Esophagus muscularis mucosa (tissue), 4 donors: ENCODE measurements around the gene GRIFIN. TPM values are rescaled to one million over a fixed set of nuclear protein-coding genes. Genes with fewer than 3 reads are reported as not detected.
"Not testable (repeated sequence)": the region's sequence is repeated elsewhere in the genome, so short reads cannot be mapped to it uniquely, and the experiment has no call there.

Source experiments
- DNase-seq: peaks from one replicate; pipeline ENCODE4 v3.0.0-alpha.2; 2017; ENCODE audit errors: extremely low spot score
- H3K27ac ChIP-seq, 4 donors: fragments of 200-600 bp; sonication (generic); replicated peaks in 1 of 4; 1 replicate in 3 of 4; 2 replicates in 1 of 4; pipeline ENCODE4 v1.5.1; 2016 to 2019; ENCODE audit warnings: mild to moderate bottlenecking in 1 of 4
- H3K27me3 ChIP-seq, 4 donors: fragments of 200-600 bp; sonication (generic); one replicate each; pipeline versions ENCODE4 v1.5.1 to v1.6.0; 2016 to 2019
- H3K36me3 ChIP-seq, 4 donors: fragments of 200-600 bp; sonication (generic); one replicate each; pipeline ENCODE4 v1.5.1; 2016 to 2019
- H3K4me1 ChIP-seq, 4 donors: fragments of 200-600 bp; sonication (generic); one replicate each; pipeline ENCODE4 v1.5.1; 2016 to 2019
- H3K4me3 ChIP-seq, 4 donors: fragments of 200-600 bp; sonication (generic); 1 replicate in 2 of 4; 2 replicates in 2 of 4; pipeline ENCODE4 v1.5.1; 2016 to 2019; ENCODE audit warnings: mild to moderate bottlenecking in 4 of 4, moderate library complexity in 1 of 4
- H3K9me3 ChIP-seq, 4 donors: fragments of 200-600 bp; sonication (generic); 1 replicate in 3 of 4; 2 replicates in 1 of 4; pipeline ENCODE4 v1.5.1; 2016 to 2019
- EP300 ChIP-seq: sonication (generic); formaldehyde crosslinking; IDR thresholded peaks from one replicate; pipeline ENCODE4 v1.6.1; 2017; ENCODE audit warnings: antibody characterized with exemption
- POLR2A ChIP-seq: fragments of 450-650 bp; IDR thresholded peaks from one replicate; pipeline ENCODE4 v1.6.1; 2017; ENCODE audit warnings: antibody characterized with exemption, moderate library complexity, mild to moderate bottlenecking, low read depth
- POLR2AphosphoS5 ChIP-seq, 2 donors: sonication (generic); formaldehyde crosslinking; IDR thresholded peaks; one replicate each; pipeline ENCODE4 v1.6.1; 2017; ENCODE audit warnings: antibody characterized with exemption in 2 of 2
- WGBS: methylation state at CpG from one replicate; pipeline ENCODE4 v1.1.5; 2018; 5-methylcytosine and 5-hydroxymethylcytosine counted together
- intact Hi-C: fragments of 100-400 bp; cut with DNase I; formaldehyde crosslinking; loops from one replicate; pipeline ENCODE4 v1.15.1; 2023
- total RNA-seq, 4 donors: library from RNA; depleted of rRNA; stranded (reverse); fragments of >200 nt; gene quantifications; one replicate each; pipeline versions ENCODE4 v1.1.0 to v1.2.1, GENCODE V29; 2016
- TF ChIP-seq, protein P1 (sequence below), 3 experiments: fragments of 200-600 bp in 2 of 3; fragments of 450-650 bp in 1 of 3; sonication (generic) in 2 of 3; IDR thresholded peaks; one replicate each; pipeline ENCODE4 v1.5.1; 2017 to 2019; ENCODE audit warnings: antibody characterized with exemption in 3 of 3, mild to moderate bottlenecking in 2 of 3, moderate library complexity in 1 of 3

GRIFIN gene
- total RNA-seq, 4 donors from 2014 or later = not detected

DNA sequence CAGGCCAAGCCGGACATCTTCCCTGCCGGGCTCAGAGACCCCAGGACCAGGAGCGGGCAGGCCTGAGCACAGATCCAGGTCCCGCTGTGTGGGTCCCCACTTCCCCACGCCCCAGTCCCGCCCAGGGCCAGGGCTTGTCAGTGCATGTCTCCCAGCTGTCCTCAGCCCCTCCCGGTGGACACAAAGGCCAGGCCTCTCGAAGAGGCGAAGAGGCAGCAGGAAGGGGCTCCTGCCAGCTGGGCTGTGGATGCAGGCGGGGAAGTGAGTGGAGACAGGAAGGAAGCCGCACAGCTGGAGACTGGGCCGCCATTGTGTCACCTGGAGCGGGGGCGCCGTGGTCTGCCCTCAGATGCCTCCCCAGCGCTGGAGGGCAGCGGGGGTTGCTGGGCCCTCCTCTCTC is 4.8 kb downstream of the GRIFIN start:
- TF ChIP-seq POLR2A (no peak), POLR2AphosphoS5 (IDR thresholded peaks at IDR 0.05) (no peak)
- Histone ChIP-seq H3K27me3 (peaks cover 0 to 57% (median 4%) of the 10 kb centered on the region in 4 donors), H3K36me3 (no peaks in the 10 kb centered on the region), H3K9me3 (no peaks in the 10 kb centered on the region), H3K4me3 (no peak overlapping the region), H3K27ac (peak overlapping the region in 2 of 4 donors; percentile 28 to 54), H3K4me1 (peaks cover 12 to 18% (median 18%) of the 10 kb centered on the region in 4 donors)
- DNase-seq = no peak
- intact Hi-C loops = loop anchor here (5.0 kb wide), 1 partner anchor 894 kb away; no protein-coding TSS in a partner anchor
- 13% methylated on average over 10 of the region's 17 CpGs for WGBS

DNA sequence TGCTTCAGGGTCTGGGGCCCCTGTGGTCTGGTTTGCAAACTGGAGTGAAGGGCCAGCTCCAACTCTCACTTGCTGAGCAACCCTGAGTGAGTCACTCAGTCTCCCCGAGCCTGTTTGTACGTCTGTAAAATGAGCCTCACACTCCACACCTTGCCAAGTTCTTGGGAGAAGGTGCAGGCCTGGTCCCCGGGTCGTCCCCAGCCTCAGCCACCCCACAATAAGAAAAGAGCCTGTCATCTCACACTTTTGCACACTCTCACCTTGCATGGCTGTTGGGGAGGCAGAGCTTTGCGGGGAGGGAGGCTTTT is 5.2 kb downstream of the GRIFIN start:
- Histone ChIP-seq H3K4me1 (peaks cover 12 to 18% (median 18%) of the 10 kb centered on the region in 4 donors), H3K36me3 (no peaks in the 10 kb centered on the region), H3K27me3 (peaks cover 0 to 53% (median 4%) of the 10 kb centered on the region in 4 donors), H3K27ac (peak overlapping the region in 1 of 4 donors; percentile 28), H3K4me3 (no peak overlapping the region), H3K9me3 (no peaks in the 10 kb centered on the region)
- intact Hi-C loops = loop anchor here (5.0 kb wide), 1 partner anchor 894 kb away; no protein-coding TSS in a partner anchor
- no peak for DNase-seq
- 59% methylated on average over 5 of the region's 5 CpGs for WGBS
- TF ChIP-seq EP300 (no peak), POLR2AphosphoS5 (IDR thresholded peaks at IDR 0.05) (no peak), POLR2A (no peak)
- TF ChIP-seq, protein P1, sequence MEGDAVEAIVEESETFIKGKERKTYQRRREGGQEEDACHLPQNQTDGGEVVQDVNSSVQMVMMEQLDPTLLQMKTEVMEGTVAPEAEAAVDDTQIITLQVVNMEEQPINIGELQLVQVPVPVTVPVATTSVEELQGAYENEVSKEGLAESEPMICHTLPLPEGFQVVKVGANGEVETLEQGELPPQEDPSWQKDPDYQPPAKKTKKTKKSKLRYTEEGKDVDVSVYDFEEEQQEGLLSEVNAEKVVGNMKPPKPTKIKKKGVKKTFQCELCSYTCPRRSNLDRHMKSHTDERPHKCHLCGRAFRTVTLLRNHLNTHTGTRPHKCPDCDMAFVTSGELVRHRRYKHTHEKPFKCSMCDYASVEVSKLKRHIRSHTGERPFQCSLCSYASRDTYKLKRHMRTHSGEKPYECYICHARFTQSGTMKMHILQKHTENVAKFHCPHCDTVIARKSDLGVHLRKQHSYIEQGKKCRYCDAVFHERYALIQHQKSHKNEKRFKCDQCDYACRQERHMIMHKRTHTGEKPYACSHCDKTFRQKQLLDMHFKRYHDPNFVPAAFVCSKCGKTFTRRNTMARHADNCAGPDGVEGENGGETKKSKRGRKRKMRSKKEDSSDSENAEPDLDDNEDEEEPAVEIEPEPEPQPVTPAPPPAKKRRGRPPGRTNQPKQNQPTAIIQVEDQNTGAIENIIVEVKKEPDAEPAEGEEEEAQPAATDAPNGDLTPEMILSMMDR (IDR thresholded peaks at IDR 0.05) = no peak

DNA sequence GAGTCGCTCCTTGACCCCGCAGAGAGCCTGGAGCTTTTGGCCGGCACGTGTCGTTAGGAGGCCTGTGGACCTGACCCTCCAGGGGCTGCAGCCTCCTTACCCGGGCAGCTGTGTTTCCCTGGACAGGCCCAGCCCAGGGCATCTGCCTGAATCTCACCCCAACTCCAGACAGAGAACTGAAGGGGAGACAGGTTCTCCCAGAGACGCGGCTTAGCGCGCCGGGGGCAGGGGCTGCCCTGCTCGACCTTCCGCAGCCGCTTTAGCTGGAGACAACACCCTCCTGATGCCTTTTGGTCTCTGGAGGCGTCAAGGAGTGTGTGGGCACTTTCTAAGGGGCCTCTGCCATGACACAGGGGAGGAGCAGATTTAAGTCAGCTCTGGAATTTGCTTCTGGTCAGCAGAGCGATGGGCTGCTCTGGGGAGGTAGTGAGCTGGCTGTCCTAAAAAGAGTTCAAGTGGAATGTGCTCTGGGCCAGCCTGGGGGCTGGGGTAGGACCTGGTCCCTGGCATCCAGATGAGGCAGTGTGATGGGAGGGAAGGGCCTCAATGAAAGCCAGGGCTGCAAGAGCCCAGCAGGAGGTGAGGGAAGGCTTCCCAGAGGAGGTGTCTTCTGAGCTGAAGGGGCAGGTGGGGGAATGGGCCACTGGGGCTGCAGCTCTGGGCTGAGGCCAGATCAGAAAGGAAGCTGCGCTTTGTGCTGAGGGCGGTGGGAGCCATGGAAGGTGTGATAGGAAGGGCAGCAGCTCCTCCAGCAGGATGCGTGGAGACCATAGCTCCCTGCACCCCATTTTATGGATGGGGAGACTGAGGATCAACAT is 5.8 kb downstream of the GRIFIN start:
- no peaks in the 10 kb centered on the region for H3K9me3 ChIP-seq
- peaks cover 12 to 18% (median 18%) of the 10 kb centered on the region in 4 donors for H3K4me1 ChIP-seq
- intact Hi-C loops = loop anchor here (5.0 kb wide), 1 partner anchor 893 kb away; no protein-coding TSS in a partner anchor
- H3K27me3 ChIP-seq = peaks cover 0 to 47% (median 1%) of the 10 kb centered on the region in 4 donors
- H3K27ac ChIP-seq = no peak overlapping the region
- TF ChIP-seq POLR2AphosphoS5 (IDR thresholded peaks at IDR 0.05) = no peak
- no peak for TF ChIP-seq EP300
- no peak for TF ChIP-seq POLR2A
- TF ChIP-seq, protein P1 (IDR thresholded peaks at IDR 0.05) = no peak
- H3K36me3 ChIP-seq = no peaks in the 10 kb centered on the region
- WGBS = 80% methylated on average over 6 of the region's 19 CpGs
- DNase-seq = no peak
- H3K4me3 ChIP-seq = no peak overlapping the region

DNA sequence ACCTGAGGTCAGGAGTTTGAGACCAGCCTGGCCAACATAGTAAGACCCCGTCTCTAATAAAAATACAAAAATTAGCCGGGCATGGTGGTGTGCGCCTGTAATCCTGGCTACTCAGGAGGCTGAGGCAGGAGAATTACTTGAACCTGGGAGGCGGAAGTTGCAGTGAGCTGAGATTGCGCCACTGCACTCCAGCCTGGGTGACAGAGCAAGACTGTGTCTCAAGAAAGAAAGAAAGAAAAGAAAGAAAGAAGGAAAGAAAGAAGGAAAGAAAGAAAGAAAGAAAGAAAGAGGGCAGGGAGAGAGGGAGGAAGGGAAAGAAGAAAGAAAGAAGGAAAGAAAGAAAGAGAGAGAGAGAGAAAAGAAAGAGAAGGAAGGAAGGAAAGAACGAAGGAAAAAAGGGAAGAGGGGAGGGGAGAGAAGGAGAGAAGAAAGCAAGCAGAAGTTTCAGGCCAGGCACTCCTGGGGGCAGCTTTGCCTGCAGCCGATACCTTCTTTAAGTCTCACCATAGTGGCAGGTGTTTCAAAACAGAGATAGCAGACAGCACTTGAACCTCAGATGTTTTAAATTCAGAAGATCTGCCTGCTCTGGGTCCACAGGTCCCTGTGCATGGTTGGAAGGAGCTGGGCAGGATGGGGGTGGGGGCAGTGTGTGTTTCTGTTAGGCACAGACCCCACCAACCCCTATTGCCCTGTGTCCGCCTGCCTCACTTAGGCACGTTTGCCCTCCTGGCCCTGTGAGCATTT is 6.6 kb downstream of the GRIFIN start:
- not testable (repeated sequence) for H3K4me3 ChIP-seq, H3K27ac ChIP-seq, H3K36me3 ChIP-seq, DNase-seq, H3K9me3 ChIP-seq
- Histone ChIP-seq H3K4me1 (peaks cover 12 to 18% (median 18%) of the 10 kb centered on the region in 4 donors), H3K27me3 (peaks cover 0 to 40% (median 0%) of the 10 kb centered on the region in 4 donors)
- intact Hi-C loops = loop anchor here (5.0 kb wide), 1 partner anchor 892 kb away; no protein-coding TSS in a partner anchor
- WGBS = 77% methylated on average over 8 of the region's 9 CpGs

DNA sequence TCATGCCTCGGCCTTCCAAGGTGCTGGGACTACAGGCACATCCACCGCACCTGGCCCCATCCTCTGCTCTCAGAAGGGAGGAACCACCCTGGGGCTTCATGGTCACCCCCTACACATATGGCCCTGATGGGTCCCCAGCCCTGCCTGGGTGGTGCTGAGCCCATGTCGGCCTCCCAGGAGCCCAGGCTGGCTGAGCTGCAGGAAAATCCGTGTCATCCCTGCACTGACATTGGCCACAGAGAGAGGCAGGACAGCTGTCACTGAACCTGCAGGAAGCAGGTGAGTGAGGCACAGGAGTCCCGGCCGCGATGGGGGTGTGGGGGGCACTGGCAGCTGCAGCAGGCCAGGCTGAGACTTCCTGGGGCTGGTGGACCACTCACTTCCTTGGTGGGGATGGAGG is 8.0 kb downstream of the GRIFIN start:
- intact Hi-C loops = no loop called here
- no peak for DNase-seq

More for the DNA sequence above, 8.0 kb downstream of the GRIFIN start:
- TF ChIP-seq, protein P1 (IDR thresholded peaks at IDR 0.05) = no peak
- TF ChIP-seq POLR2A = no peak
- no peak for TF ChIP-seq EP300
- TF ChIP-seq POLR2AphosphoS5 (IDR thresholded peaks at IDR 0.05) = no peak
- H3K4me1 ChIP-seq = peaks cover 12 to 18% (median 18%) of the 10 kb centered on the region in 4 donors
- WGBS = 44% methylated on average over 2 of the region's 7 CpGs
- no peaks in the 10 kb centered on the region for H3K9me3 ChIP-seq
- no peak overlapping the region for H3K4me3 ChIP-seq
- H3K36me3 ChIP-seq = no peaks in the 10 kb centered on the region
- no peak overlapping the region for H3K27ac ChIP-seq
- peaks cover 0 to 37% (median 0%) of the 10 kb centered on the region in 4 donors for H3K27me3 ChIP-seq
